Subcutaneous preadipocyte (primary cell): ENCODE measurements around the gene LY6G5B. TPM values are rescaled to one million over a fixed set of nuclear protein-coding genes. Genes with fewer than 3 reads are reported as not detected.
A peak's percentile ranks its signal among the peaks of the same experiment; 100 is the strongest.

Source experiments
- small RNA-seq: library from RNA; depleted of rRNA; stranded (forward); fragments of <200 nt; gene quantifications from one replicate; pipeline ENCODE3, GENCODE V24; 2012
- total RNA-seq: library from RNA; depleted of rRNA; stranded (reverse); fragments of >200 nt; gene quantifications from 2 replicates; pipeline ENCODE4 v1.2.3, GENCODE V29; 2012

The LY6G5B gene
- total RNA-seq, 1 donor: 3.3 TPM

Small RNAs within 50 kb of the gene (small RNA-seq; reads per million reads assigned to genes)
- not detected for gene LY6G6D
- not detected for gene MIR4646
- gene MIR6832: 0.14 reads per million
- gene RF00019: not detected
- gene SNORA38: 122 reads per million, percentile 99 among the genes with 10 or more reads in this experiment

Other genes with a start within 250 kb of the LY6G5B start
- gene MICB, start 171.8 kb upstream of the LY6G5B start, total RNA-seq: 10.7 and 11.1 TPM in 2 replicates
- gene MCCD1, start 141.0 kb upstream of the LY6G5B start, total RNA-seq: not detected in 2 replicates
- 448 and 514 TPM in 2 replicates for gene DDX39B, start 128.0 kb upstream of the LY6G5B start, total RNA-seq
- gene ATP6V1G2, start 123.4 kb upstream of the LY6G5B start, total RNA-seq: 1.8 TPM in 2 replicates
- 22.3 and 29.0 TPM in 2 replicates for gene NFKBIL1, start 122.4 kb upstream of the LY6G5B start, total RNA-seq
- gene LTA, start 97.7 kb upstream of the LY6G5B start, total RNA-seq: not detected in 2 replicates
- not detected in 2 replicates for gene TNF, start 94.4 kb upstream of the LY6G5B start, total RNA-seq
- not detected in 2 replicates for gene LTB, start 87.6 kb upstream of the LY6G5B start, total RNA-seq
- gene LST1, start 83.7 kb upstream of the LY6G5B start, total RNA-seq: not detected in 2 replicates
- not detected in 2 replicates for gene NCR3, start 77.0 kb upstream of the LY6G5B start, total RNA-seq
- gene AIF1, start 54.7 kb upstream of the LY6G5B start, total RNA-seq: not detected in 2 replicates
- gene PRRC2A, start 49.3 kb upstream of the LY6G5B start, total RNA-seq: 54.7 and 90.9 TPM in 2 replicates
- gene BAG6, start 17.3 kb upstream of the LY6G5B start, total RNA-seq: 145 and 182 TPM in 2 replicates
- gene APOM, start 14.1 kb upstream of the LY6G5B start, total RNA-seq: 0.59 and 1.1 TPM in 2 replicates
- 12.5 and 15.8 TPM in 2 replicates for gene C6orf47, start 9.2 kb upstream of the LY6G5B start, total RNA-seq
- gene GPANK1, start 5.0 kb upstream of the LY6G5B start, total RNA-seq: 24.3 and 26.4 TPM in 2 replicates
- gene CSNK2B, start 3.9 kb upstream of the LY6G5B start, total RNA-seq: 130 and 189 TPM in 2 replicates
- 0.37 and 0.39 TPM in 2 replicates for gene LY6G5C, start 11.1 kb downstream of the LY6G5B start, total RNA-seq
- 29.4 and 34.0 TPM in 2 replicates for gene ABHD16A, start 33.3 kb downstream of the LY6G5B start, total RNA-seq
- not detected in 2 replicates for gene LY6G6F, start 36.9 kb downstream of the LY6G5B start, total RNA-seq
- gene LY6G6D, start 45.4 kb downstream of the LY6G5B start, total RNA-seq: not detected in 2 replicates
- gene LY6G6C, start 51.8 kb downstream of the LY6G5B start, total RNA-seq: not detected in 2 replicates
- not detected in 2 replicates for gene MPIG6B, start 53.4 kb downstream of the LY6G5B start, total RNA-seq
- 22.7 and 32.0 TPM in 2 replicates for gene DDAH2, start 59.3 kb downstream of the LY6G5B start, total RNA-seq
- 927 and 1,210 TPM in 2 replicates for gene CLIC1, start 66.6 kb downstream of the LY6G5B start, total RNA-seq
- 16.9 and 29.1 TPM in 2 replicates for gene MSH5, start 70.0 kb downstream of the LY6G5B start, total RNA-seq
- 0.59 and 1.1 TPM in 2 replicates for gene SAPCD1, start 92.7 kb downstream of the LY6G5B start, total RNA-seq
- gene VWA7, start 107.4 kb downstream of the LY6G5B start, total RNA-seq: under 0.01 and 0.98 TPM in 2 replicates
- 88.6 and 117 TPM in 2 replicates for gene VARS1, start 125.8 kb downstream of the LY6G5B start, total RNA-seq
- gene LSM2, start 137.0 kb downstream of the LY6G5B start, total RNA-seq: 37.1 and 48.9 TPM in 2 replicates
- 0.37 and 0.39 TPM in 2 replicates for gene HSPA1L, start 145.3 kb downstream of the LY6G5B start, total RNA-seq
- gene HSPA1A, start 145.6 kb downstream of the LY6G5B start, total RNA-seq: 35.6 and 53.8 TPM in 2 replicates
- gene HSPA1B, start 157.8 kb downstream of the LY6G5B start, total RNA-seq: 77.8 and 79.0 TPM in 2 replicates
- gene NEU1, start 192.8 kb downstream of the LY6G5B start, total RNA-seq: 55.9 and 56.1 TPM in 2 replicates
- gene SLC44A4, start 209.0 kb downstream of the LY6G5B start, total RNA-seq: not detected in 2 replicates
- 43.4 and 50.4 TPM in 2 replicates for gene EHMT2, start 227.7 kb downstream of the LY6G5B start, total RNA-seq
- 1.5 and 1.8 TPM in 2 replicates for gene ZBTB12, start 232.1 kb downstream of the LY6G5B start, total RNA-seq